WTC11 (cell line): ENCODE measurements around the gene NAA11. TPM values are rescaled to one million over a fixed set of nuclear protein-coding genes. Genes with fewer than 3 reads are reported as not detected.

Source experiments
- ATAC-seq: fragments of 200-7000 bp; cut with Tn5 transposase; 2 replicates; pipeline ENCODE4 v1.10.0; 2021; ENCODE audit warnings: mild to moderate bottlenecking, moderate library complexity
- CTCF ChIA-PET: fragments of 300-600 bp; sonication (Branson Sonifier 250); formaldehyde crosslinking; loops from one replicate; lab custom pipeline; 2021; ENCODE audit warnings: antibody characterized with exemption; lab: Charles Lee
- POLR2A ChIA-PET: fragments of 350-600 bp; sonication (Branson Sonifier 250); formaldehyde crosslinking; loops from one replicate; lab custom pipeline; 2021; ENCODE audit warnings: antibody characterized with exemption; lab: Charles Lee
- DNase-seq: peaks from one replicate; pipeline ENCODE4 v3.0.0; 2021; ENCODE audit warnings: low spot score
- H3K27ac Mint-ChIP-seq: 2 replicates; pipeline ENCODE4 v1.8.0; 2021; ENCODE audit warnings: mixed read lengths
- H3K27me3 Mint-ChIP-seq: 2 replicates; pipeline ENCODE4 v1.8.0; 2021; ENCODE audit warnings: low read depth, mild to moderate bottlenecking, moderate library complexity, mixed read lengths
- H3K36me3 Mint-ChIP-seq: 2 replicates; pipeline ENCODE4 v1.8.0; 2021; ENCODE audit warnings: mixed read lengths
- H3K4me1 Mint-ChIP-seq: 2 replicates; pipeline ENCODE4 v1.8.0; 2022; ENCODE audit warnings: mixed read lengths
- H3K4me3 Mint-ChIP-seq: 2 replicates; pipeline ENCODE4 v1.8.0; 2021; ENCODE audit warnings: mild to moderate bottlenecking, moderate library complexity, mixed read lengths
- H3K9me3 Mint-ChIP-seq: 2 replicates; pipeline ENCODE4 v1.8.0; 2021; ENCODE audit warnings: mixed read lengths
- ELF4 ChIP-seq: sonication (generic); formaldehyde crosslinking; IDR thresholded peaks from 2 replicates; pipeline ENCODE4 v1.8.1; 2022; ENCODE audit warnings: low read depth, mild to moderate bottlenecking, moderate library complexity, missing genetic modification reagents
- GRHL2 ChIP-seq: fragments of 250-450 bp; sonication (Bioruptor Pico); IDR thresholded peaks from 2 replicates; pipeline ENCODE4 v1.8.0; 2022; ENCODE audit warnings: mild to moderate bottlenecking, moderate library complexity; ENCODE audit not compliant: insufficient replicate concordance, severe bottlenecking
- MYBL2 ChIP-seq: sonication (generic); formaldehyde crosslinking; IDR thresholded peaks from 2 replicates; pipeline ENCODE4 v1.8.1; 2023; ENCODE audit warnings: mild to moderate bottlenecking, moderate library complexity, missing genetic modification reagents
- NFATC4 ChIP-seq: fragments of 250-450 bp; sonication (Bioruptor Pico); IDR thresholded peaks from 2 replicates; pipeline ENCODE4 v1.9.0; 2021; ENCODE audit warnings: mild to moderate bottlenecking
- OVOL2 ChIP-seq: fragments of 250-450 bp; sonication (Bioruptor Pico); IDR thresholded peaks from 2 replicates; pipeline ENCODE4 v1.9.0; 2021; ENCODE audit warnings: mild to moderate bottlenecking, borderline replicate concordance
- PRRX2 ChIP-seq: fragments of 250-450 bp; sonication (Bioruptor Pico); IDR thresholded peaks from 2 replicates; pipeline ENCODE4 v1.8.0; 2021; ENCODE audit warnings: mild to moderate bottlenecking
- RELA ChIP-seq: sonication (generic); formaldehyde crosslinking; IDR thresholded peaks from 2 replicates; pipeline ENCODE4 v1.8.1; 2022; ENCODE audit warnings: missing genetic modification reagents, mild to moderate bottlenecking, borderline replicate concordance
- SP1 ChIP-seq: sonication (generic); formaldehyde crosslinking; conservative IDR thresholded peaks from 2 replicates; pipeline ENCODE4 v1.8.1; 2022; ENCODE audit warnings: missing genetic modification reagents
- ZNF423 ChIP-seq: fragments of 250-450 bp; sonication (Bioruptor Pico); IDR thresholded peaks from 2 replicates; pipeline ENCODE4 v2.1.2; 2022; ENCODE audit warnings: mild to moderate bottlenecking, moderate library complexity
- total RNA-seq: library from RNA; stranded (reverse); gene quantifications from 3 replicates; pipeline ENCODE4 v1.2.3, GENCODE V29; 2021
- TF ChIP-seq, protein P1 (sequence below): sonication (generic); formaldehyde crosslinking; IDR thresholded peaks from 2 replicates; pipeline ENCODE4 v1.8.0; 2022; ENCODE audit warnings: missing genetic modification reagents
- TF ChIP-seq, protein P2 (sequence below): fragments of 200-600 bp; IDR thresholded peaks from 2 replicates; pipeline ENCODE4 v1.8.0; 2022; ENCODE audit warnings: antibody characterized with exemption
- TF ChIP-seq, protein P3 (sequence below): sonication (generic); formaldehyde crosslinking; IDR thresholded peaks from 2 replicates; pipeline ENCODE4 v1.8.0; 2022; ENCODE audit warnings: mild to moderate bottlenecking, missing genetic modification reagents
- TF ChIP-seq, protein P4 (sequence below): sonication (generic); formaldehyde crosslinking; IDR thresholded peaks from 2 replicates; pipeline ENCODE4 v1.8.1; 2022; ENCODE audit warnings: mild to moderate bottlenecking, moderate library complexity, missing genetic modification reagents
- TF ChIP-seq, protein P5 (sequence below): fragments of 250-450 bp; sonication (Bioruptor Pico); IDR thresholded peaks from 2 replicates; pipeline ENCODE4 v1.9.0; 2021; ENCODE audit warnings: moderate library complexity, mild to moderate bottlenecking, inconsistent platforms, borderline replicate concordance
- TF ChIP-seq, protein P6 (sequence below): sonication (generic); formaldehyde crosslinking; conservative IDR thresholded peaks from 2 replicates; pipeline ENCODE4 v1.8.1; 2023; ENCODE audit warnings: mild to moderate bottlenecking, low read depth, missing genetic modification reagents, moderate library complexity
- TF ChIP-seq, protein P7 (sequence below): sonication (generic); formaldehyde crosslinking; IDR thresholded peaks from 2 replicates; pipeline ENCODE4 v1.8.0; 2022; ENCODE audit warnings: mild to moderate bottlenecking, missing genetic modification reagents

The NAA11 gene
- total RNA-seq, 1 experiment from 2014 or later = not detected

DNA sequence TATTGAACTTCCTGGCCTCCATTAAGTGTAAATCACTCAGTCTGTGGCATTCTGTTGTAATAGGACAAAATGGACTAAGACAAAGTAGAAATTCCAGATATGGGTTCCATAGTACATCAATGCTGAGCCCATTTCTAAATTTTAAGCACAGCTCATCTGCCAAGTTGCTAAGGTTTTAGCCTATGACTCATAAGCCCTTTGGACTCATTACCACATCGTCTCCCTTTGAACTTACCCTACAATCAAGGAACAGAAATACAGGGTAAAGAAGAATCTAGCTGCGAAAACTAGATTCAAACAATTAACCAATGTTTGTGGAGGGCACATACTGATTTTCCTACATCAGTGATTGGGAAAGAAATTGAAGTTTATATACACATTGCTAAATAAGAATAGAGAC lies 31.8 kb downstream of the NAA11 start (continued):
- TF ChIP-seq MYBL2 (CRISPR knock-in tag) (no peak), ZNF423 (CRISPR knock-in tag) (no peak)
- TF ChIP-seq, all 79 proteins: peak for 0

DNA sequence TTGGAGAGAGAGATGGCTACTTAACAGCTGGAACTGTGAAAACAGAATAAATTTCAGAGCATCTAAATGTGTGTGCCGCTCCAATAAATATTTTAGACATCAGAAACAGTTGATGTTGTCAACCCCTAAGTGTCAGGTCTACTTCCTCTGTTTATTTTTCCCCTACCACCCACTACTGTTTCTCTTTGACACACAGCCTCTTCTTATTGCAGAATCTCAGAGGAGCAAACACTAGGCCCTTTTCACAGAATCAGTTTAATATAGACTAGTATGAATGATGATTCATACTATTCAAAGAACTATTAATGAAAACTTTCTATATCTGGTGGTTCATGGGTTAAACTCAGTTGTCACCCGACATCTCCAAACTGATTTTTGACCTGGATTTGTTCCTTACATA lies 33.9 kb downstream of the NAA11 start:
- H3K4me1 Mint-ChIP-seq = no peaks in the 10 kb centered on the region
- TF ChIP-seq ELF4 = no peak
- no peak overlapping the region for H3K4me3 Mint-ChIP-seq
- no peaks in the 10 kb centered on the region for H3K36me3 Mint-ChIP-seq
- DNase-seq (no peak), ATAC-seq (no peak)
- H3K27ac Mint-ChIP-seq = no peak overlapping the region
- no peaks in the 10 kb centered on the region for H3K9me3 Mint-ChIP-seq
- CTCF ChIA-PET = no interaction called here
- no peaks in the 10 kb centered on the region for H3K27me3 Mint-ChIP-seq
- POLR2A ChIA-PET = no interaction called here

DNA sequence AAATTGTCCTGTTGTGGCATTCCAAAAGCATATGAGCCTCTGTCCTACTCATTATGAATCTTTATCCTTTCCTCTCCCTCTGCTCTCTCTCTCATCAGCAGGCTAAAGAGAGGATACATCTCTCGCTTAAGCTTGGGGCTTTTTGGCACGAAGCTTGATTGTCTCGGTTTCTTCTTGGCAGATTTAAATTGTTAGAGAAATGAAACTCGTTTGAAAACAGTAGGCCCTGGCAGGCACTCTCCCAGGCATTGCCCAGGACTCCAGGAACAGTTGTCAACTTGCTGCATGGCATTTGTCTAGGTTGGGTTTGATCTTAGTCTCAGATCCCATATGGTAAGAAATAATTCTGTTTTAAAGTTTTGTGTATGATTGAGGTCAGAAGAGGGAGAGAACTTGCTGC lies 35.5 kb downstream of the NAA11 start:
- no peak overlapping the region for H3K4me3 Mint-ChIP-seq
- H3K9me3 Mint-ChIP-seq = no peaks in the 10 kb centered on the region
- H3K36me3 Mint-ChIP-seq = no peaks in the 10 kb centered on the region
- H3K27me3 Mint-ChIP-seq = no peaks in the 10 kb centered on the region
- ATAC-seq (no peak), DNase-seq (no peak)
- POLR2A ChIA-PET = interaction anchor here (0.6 kb wide), 1 partner anchor 196 kb away, joined by 3 read pairs; no protein-coding TSS in a partner anchor
- TF ChIP-seq, protein P1, sequence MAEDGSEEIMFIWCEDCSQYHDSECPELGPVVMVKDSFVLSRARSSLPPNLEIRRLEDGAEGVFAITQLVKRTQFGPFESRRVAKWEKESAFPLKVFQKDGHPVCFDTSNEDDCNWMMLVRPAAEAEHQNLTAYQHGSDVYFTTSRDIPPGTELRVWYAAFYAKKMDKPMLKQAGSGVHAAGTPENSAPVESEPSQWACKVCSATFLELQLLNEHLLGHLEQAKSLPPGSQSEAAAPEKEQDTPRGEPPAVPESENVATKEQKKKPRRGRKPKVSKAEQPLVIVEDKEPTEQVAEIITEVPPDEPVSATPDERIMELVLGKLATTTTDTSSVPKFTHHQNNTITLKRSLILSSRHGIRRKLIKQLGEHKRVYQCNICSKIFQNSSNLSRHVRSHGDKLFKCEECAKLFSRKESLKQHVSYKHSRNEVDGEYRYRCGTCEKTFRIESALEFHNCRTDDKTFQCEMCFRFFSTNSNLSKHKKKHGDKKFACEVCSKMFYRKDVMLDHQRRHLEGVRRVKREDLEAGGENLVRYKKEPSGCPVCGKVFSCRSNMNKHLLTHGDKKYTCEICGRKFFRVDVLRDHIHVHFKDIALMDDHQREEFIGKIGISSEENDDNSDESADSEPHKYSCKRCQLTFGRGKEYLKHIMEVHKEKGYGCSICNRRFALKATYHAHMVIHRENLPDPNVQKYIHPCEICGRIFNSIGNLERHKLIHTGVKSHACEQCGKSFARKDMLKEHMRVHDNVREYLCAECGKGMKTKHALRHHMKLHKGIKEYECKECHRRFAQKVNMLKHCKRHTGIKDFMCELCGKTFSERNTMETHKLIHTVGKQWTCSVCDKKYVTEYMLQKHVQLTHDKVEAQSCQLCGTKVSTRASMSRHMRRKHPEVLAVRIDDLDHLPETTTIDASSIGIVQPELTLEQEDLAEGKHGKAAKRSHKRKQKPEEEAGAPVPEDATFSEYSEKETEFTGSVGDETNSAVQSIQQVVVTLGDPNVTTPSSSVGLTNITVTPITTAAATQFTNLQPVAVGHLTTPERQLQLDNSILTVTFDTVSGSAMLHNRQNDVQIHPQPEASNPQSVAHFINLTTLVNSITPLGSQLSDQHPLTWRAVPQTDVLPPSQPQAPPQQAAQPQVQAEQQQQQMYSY = no peak
- TF ChIP-seq, protein P2, sequence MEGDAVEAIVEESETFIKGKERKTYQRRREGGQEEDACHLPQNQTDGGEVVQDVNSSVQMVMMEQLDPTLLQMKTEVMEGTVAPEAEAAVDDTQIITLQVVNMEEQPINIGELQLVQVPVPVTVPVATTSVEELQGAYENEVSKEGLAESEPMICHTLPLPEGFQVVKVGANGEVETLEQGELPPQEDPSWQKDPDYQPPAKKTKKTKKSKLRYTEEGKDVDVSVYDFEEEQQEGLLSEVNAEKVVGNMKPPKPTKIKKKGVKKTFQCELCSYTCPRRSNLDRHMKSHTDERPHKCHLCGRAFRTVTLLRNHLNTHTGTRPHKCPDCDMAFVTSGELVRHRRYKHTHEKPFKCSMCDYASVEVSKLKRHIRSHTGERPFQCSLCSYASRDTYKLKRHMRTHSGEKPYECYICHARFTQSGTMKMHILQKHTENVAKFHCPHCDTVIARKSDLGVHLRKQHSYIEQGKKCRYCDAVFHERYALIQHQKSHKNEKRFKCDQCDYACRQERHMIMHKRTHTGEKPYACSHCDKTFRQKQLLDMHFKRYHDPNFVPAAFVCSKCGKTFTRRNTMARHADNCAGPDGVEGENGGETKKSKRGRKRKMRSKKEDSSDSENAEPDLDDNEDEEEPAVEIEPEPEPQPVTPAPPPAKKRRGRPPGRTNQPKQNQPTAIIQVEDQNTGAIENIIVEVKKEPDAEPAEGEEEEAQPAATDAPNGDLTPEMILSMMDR = no peak
- TF ChIP-seq, protein P3, sequence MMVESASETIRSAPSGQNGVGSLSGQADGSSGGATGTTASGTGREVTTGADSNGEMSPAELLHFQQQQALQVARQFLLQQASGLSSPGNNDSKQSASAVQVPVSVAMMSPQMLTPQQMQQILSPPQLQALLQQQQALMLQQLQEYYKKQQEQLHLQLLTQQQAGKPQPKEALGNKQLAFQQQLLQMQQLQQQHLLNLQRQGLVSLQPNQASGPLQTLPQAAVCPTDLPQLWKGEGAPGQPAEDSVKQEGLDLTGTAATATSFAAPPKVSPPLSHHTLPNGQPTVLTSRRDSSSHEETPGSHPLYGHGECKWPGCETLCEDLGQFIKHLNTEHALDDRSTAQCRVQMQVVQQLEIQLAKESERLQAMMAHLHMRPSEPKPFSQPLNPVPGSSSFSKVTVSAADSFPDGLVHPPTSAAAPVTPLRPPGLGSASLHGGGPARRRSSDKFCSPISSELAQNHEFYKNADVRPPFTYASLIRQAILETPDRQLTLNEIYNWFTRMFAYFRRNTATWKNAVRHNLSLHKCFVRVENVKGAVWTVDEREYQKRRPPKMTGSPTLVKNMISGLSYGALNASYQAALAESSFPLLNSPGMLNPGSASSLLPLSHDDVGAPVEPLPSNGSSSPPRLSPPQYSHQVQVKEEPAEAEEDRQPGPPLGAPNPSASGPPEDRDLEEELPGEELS = no peak
- TF ChIP-seq GRHL2 (CRISPR knock-in tag) (no peak), RELA (CRISPR knock-in tag) (no peak), OVOL2 (CRISPR knock-in tag) (no peak), NFATC4 (CRISPR knock-in tag) (no peak)
- TF ChIP-seq, protein P4, sequence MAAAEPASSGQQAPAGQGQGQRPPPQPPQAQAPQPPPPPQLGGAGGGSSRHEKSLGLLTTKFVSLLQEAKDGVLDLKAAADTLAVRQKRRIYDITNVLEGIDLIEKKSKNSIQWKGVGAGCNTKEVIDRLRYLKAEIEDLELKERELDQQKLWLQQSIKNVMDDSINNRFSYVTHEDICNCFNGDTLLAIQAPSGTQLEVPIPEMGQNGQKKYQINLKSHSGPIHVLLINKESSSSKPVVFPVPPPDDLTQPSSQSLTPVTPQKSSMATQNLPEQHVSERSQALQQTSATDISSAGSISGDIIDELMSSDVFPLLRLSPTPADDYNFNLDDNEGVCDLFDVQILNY (CRISPR knock-in tag) = no peak
- H3K4me1 Mint-ChIP-seq = no peaks in the 10 kb centered on the region
- CTCF ChIA-PET = no interaction called here
- no peak overlapping the region for H3K27ac Mint-ChIP-seq

DNA sequence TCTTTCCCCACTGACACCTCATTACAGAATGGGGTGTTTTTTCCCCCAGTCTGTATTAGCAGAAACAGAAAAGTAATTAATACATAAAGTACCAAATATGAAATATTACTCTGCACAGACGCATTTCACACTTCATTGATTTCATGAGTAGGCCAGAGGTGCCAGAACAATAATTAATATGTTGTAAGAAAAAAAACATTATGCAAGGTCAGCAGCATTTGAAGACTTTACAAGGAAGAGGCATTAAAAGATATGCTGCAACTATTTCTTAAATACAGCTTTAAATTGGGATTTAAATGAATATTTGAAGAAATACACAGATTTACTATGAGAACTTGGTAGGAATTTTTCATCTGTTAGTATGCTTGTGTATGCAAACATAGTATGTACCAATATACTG lies 37.7 kb downstream of the NAA11 start:
- Mint-ChIP-seq H3K27me3 (no peaks in the 10 kb centered on the region), H3K27ac (no peak overlapping the region), H3K4me3 (no peak overlapping the region), H3K4me1 (no peaks in the 10 kb centered on the region), H3K9me3 (no peaks in the 10 kb centered on the region), H3K36me3 (no peaks in the 10 kb centered on the region)
- ATAC-seq = no peak
- POLR2A ChIA-PET = interaction anchor here (0.7 kb wide), 1 partner anchor 32 kb away, joined by 3 read pairs; no protein-coding TSS in a partner anchor
- CTCF ChIA-PET = no interaction called here
- no peak for DNase-seq
- TF ChIP-seq NFATC4 (CRISPR knock-in tag) = no peak
- TF ChIP-seq, protein P5, sequence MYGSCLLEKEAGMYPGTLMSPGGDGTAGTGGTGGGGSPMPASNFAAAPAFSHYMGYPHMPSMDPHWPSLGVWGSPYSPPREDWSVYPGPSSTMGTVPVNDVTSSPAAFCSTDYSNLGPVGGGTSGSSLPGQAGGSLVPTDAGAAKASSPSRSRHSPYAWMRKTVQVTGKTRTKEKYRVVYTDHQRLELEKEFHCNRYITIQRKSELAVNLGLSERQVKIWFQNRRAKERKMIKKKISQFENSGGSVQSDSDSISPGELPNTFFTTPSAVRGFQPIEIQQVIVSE (CRISPR knock-in tag) = no peak
- no peak for TF ChIP-seq SP1 (CRISPR knock-in tag)
- TF ChIP-seq, protein P6, sequence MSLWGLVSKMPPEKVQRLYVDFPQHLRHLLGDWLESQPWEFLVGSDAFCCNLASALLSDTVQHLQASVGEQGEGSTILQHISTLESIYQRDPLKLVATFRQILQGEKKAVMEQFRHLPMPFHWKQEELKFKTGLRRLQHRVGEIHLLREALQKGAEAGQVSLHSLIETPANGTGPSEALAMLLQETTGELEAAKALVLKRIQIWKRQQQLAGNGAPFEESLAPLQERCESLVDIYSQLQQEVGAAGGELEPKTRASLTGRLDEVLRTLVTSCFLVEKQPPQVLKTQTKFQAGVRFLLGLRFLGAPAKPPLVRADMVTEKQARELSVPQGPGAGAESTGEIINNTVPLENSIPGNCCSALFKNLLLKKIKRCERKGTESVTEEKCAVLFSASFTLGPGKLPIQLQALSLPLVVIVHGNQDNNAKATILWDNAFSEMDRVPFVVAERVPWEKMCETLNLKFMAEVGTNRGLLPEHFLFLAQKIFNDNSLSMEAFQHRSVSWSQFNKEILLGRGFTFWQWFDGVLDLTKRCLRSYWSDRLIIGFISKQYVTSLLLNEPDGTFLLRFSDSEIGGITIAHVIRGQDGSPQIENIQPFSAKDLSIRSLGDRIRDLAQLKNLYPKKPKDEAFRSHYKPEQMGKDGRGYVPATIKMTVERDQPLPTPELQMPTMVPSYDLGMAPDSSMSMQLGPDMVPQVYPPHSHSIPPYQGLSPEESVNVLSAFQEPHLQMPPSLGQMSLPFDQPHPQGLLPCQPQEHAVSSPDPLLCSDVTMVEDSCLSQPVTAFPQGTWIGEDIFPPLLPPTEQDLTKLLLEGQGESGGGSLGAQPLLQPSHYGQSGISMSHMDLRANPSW (CRISPR knock-in tag) = no peak
- TF ChIP-seq, protein P7, sequence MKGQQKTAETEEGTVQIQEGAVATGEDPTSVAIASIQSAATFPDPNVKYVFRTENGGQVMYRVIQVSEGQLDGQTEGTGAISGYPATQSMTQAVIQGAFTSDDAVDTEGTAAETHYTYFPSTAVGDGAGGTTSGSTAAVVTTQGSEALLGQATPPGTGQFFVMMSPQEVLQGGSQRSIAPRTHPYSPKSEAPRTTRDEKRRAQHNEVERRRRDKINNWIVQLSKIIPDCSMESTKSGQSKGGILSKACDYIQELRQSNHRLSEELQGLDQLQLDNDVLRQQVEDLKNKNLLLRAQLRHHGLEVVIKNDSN (CRISPR knock-in tag) = no peak
- no peak for TF ChIP-seq PRRX2 (CRISPR knock-in tag)
